HFF-Myc (cell line): ENCODE measurements around the gene DNLZ.

ENCODE experiments used
- DNase-seq: peaks from one replicate; pipeline ENCODE4 v3.0.0-alpha.2; 2011; ENCODE audit warnings: low read depth; ENCODE audit errors: extremely low read depth
- H3K4me3 ChIP-seq: replicated peaks from 2 replicates; pipeline ENCODE4 v1.5.1; 2011; ENCODE audit warnings: low read depth, mild to moderate bottlenecking, control low read depth, low read length
- CTCF ChIP-seq: IDR thresholded peaks from 2 replicates; pipeline ENCODE4 v1.5.1; 2012; ENCODE audit warnings: mild to moderate bottlenecking, low read depth, low read length, control low read depth; ENCODE audit errors: missing control alignments

DNLZ gene

GRCh38 chr9:136312009-136312375 lies 51.6 kb downstream of the DNLZ start:
- no peak for DNase-seq
- no peak for TF ChIP-seq CTCF
- no peak overlapping the region for H3K4me3 ChIP-seq

- no peak for TF ChIP-seq CTCF
- DNase-seq, result no peak
- no peak overlapping the region for H3K4me3 ChIP-seq
Measured at GRCh38 chr9:136311051-136312008, 52.2 kb downstream of the DNLZ start.

DNA sequence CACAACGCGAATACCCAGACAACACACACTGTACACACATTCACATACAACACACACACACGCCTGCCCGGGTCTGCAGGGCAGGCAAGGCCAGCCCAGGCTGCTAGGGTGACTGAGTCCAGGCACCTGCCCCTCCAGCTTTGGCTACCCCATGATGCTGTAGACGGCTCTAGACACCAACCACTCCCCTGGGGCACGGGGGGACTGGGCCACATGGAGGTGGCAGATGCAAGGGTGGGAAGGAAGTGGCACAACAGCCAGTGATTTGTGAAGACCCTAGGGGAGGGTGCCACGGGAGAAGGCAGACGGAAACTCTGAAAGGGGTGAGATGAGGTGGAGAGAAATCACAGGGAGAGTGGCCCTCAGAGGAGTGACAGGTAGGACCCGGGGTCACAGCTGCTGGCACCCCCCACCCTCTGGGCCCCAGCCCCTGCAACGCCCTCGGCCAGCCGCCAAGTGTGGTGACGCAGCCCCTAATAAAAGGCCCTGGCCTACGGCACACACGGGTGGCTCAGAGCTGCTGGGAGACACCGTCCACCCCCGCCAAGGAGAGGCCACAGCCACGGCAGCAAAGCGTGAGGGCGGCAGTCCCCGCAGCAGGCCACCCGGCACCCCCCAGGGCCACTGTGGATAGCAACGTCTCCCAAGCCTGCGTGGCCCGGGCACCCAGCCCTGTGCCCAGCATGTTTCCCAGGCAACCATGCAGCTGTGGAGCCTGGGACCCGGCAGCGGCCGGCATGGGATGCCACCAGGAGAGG lies 53.1 kb downstream of the DNLZ start:
- H3K4me3 ChIP-seq, result no peak overlapping the region
- no peak for DNase-seq
- TF ChIP-seq CTCF, result no peak

GRCh38 chr9:136309806-136310220 lies 53.7 kb downstream of the DNLZ start:
- H3K4me3 ChIP-seq, result no peak overlapping the region
- no peak for TF ChIP-seq CTCF
- no peak for DNase-seq
